Thymus (tissue), 11 donors: ENCODE data around the gene NOTUM. TPM values are rescaled to one million over a fixed set of nuclear protein-coding genes. Genes with fewer than 3 reads are reported as not detected.

Experiments
- DNase-seq, 9 donors: peaks; one replicate each; pipeline ENCODE4 v3.0.0-alpha.2; 2013; ENCODE audit warnings: low spot score in 9 of 9, low read depth in 6 of 9, missing footprints in 1 of 9
- H3K27ac ChIP-seq, 2 donors: one replicate each; pipeline ENCODE4 v1.5.1; 2013; ENCODE audit warnings: control low read depth in 1 of 2, low read depth in 1 of 2, low read length in 1 of 2, mild to moderate bottlenecking in 1 of 2, moderate library complexity in 1 of 2
- H3K27me3 ChIP-seq, 2 donors: one replicate each; pipeline ENCODE4 v1.5.1; 2013; ENCODE audit warnings: low read length in 1 of 2; ENCODE audit not compliant: control insufficient read depth in 2 of 2, insufficient read depth in 1 of 2
- H3K36me3 ChIP-seq, 2 donors: one replicate each; pipeline ENCODE4 v1.5.1; 2013; ENCODE audit warnings: low read length in 1 of 2, mild to moderate bottlenecking in 1 of 2, moderate library complexity in 1 of 2; ENCODE audit not compliant: control insufficient read depth in 2 of 2, insufficient read depth in 2 of 2
- H3K4me1 ChIP-seq, 2 donors: one replicate each; pipeline ENCODE4 v1.5.1; 2013; ENCODE audit warnings: low read length in 2 of 2; ENCODE audit not compliant: control insufficient read depth in 2 of 2, insufficient read depth in 2 of 2
- H3K4me3 ChIP-seq, 2 donors: one replicate each; pipeline ENCODE4 v1.5.1; 2013; ENCODE audit warnings: low read length in 2 of 2, control low read depth in 1 of 2, mild to moderate bottlenecking in 1 of 2
- H3K9me3 ChIP-seq, 2 donors: one replicate each; pipeline ENCODE4 v1.5.1; 2013; ENCODE audit warnings: low read length in 1 of 2, mild to moderate bottlenecking in 1 of 2; ENCODE audit not compliant: control insufficient read depth in 2 of 2, insufficient read depth in 1 of 2
- WGBS: extraction: QIAGEN DNeasy Blood & Tissue Kit; methylation state at CpG from one replicate; pipeline ENCODE4 v1.1.7; 2013; 5-methylcytosine and 5-hydroxymethylcytosine counted together
- polyA plus RNA-seq: library from polyadenylated mRNA; stranded (reverse); fragments of 200-250 nt; gene quantifications from one replicate; pipeline ENCODE4 v1.2.3, GENCODE V29; 2013
- total RNA-seq: library from RNA; stranded (reverse); fragments of 120-200 nt; gene quantifications from one replicate; pipeline ENCODE4 v1.2.4, GENCODE V29; 2013
- donor health status: healthy.

The NOTUM gene
- total and polyA plus RNA-seq, 2 donors: 0.25 to 0.66 TPM

GRCh38 chr17:81980707-81981343, 19.8 kb upstream of the NOTUM start:
- Histone ChIP-seq H3K9me3 (peaks cover 1 to 3% of the 10 kb centered on the region in 2 donors), H3K27ac (no peak overlapping the region), H3K36me3 (peaks cover 21 to 39% of the 10 kb centered on the region in 2 donors), H3K4me1 (peaks cover 11 to 34% of the 10 kb centered on the region in 2 donors), H3K27me3 (peaks cover 4 to 6% of the 10 kb centered on the region in 2 donors), H3K4me3 (no peak overlapping the region)
- WGBS: 28% methylated on average over 9 of the region's 9 CpGs
- DNase-seq: no peak

- Histone ChIP-seq H3K4me3 (no peak overlapping the region), H3K27me3 (peaks cover 5 to 13% of the 10 kb centered on the region in 2 donors), H3K36me3 (peaks cover 14 to 32% of the 10 kb centered on the region in 2 donors), H3K9me3 (peaks cover 1 to 3% of the 10 kb centered on the region in 2 donors), H3K27ac (no peak overlapping the region), H3K4me1 (peaks cover 11 to 34% of the 10 kb centered on the region in 2 donors)
- 97% methylated on average over 4 of the region's 4 CpGs for WGBS
- DNase-seq: no peak
Measured at GRCh38 chr17:81980122-81980521, 19.1 kb upstream of the NOTUM start.

- no peak for DNase-seq
- Histone ChIP-seq H3K27me3 (peaks cover 5 to 15% of the 10 kb centered on the region in 2 donors), H3K4me3 (no peak overlapping the region), H3K36me3 (peaks cover 2 to 18% of the 10 kb centered on the region in 2 donors), H3K27ac (no peak overlapping the region), H3K9me3 (peaks cover 0 to 9% of the 10 kb centered on the region in 2 donors), H3K4me1 (peaks cover 11 to 34% of the 10 kb centered on the region in 2 donors)
- WGBS: 96% methylated on average over 27 of the region's 27 CpGs
Measured at GRCh38 chr17:81978524-81979298, 17.7 kb upstream of the NOTUM start.

GRCh38 chr17:81977211-81977808, 16.3 kb upstream of the NOTUM start, which contains the start of gene ASPSCR1:
ASPSCR1 (plus strand) TSS chr17:81977629; CDS start chr17:81977647, 18 bp downstream.
- peak; percentile 70 to 94 (median 88) for DNase-seq
- Histone ChIP-seq H3K27ac (peak within 1 kb of the TSS in 1 of 2 donors; percentile 94), H3K36me3 (peaks cover 0 to 8% of the 10 kb centered on the region in 2 donors), H3K4me3 (peak within 1 kb of the TSS; percentile 77 to 92), H3K27me3 (peaks cover 5 to 15% of the 10 kb centered on the region in 2 donors), H3K4me1 (peaks cover 11 to 34% of the 10 kb centered on the region in 2 donors), H3K9me3 (peaks cover 0 to 21% of the 10 kb centered on the region in 2 donors)
- WGBS: under 1% methylated on average over 76 of the region's 76 CpGs

- Histone ChIP-seq H3K4me1 (peaks cover 11 to 34% of the 10 kb centered on the region in 2 donors), H3K9me3 (peaks cover 0 to 21% of the 10 kb centered on the region in 2 donors), H3K4me3 (peak overlapping the region; percentile 69 to 92), H3K36me3 (peaks cover 0 to 6% of the 10 kb centered on the region in 2 donors), H3K27ac (peak overlapping the region in 1 of 2 donors; percentile 81), H3K27me3 (peaks cover 5 to 17% of the 10 kb centered on the region in 2 donors)
- WGBS: 28% methylated on average over 30 of the region's 30 CpGs
- DNase-seq: no peak
Measured at GRCh38 chr17:81976332-81977210, 15.6 kb upstream of the NOTUM start.

- Histone ChIP-seq H3K4me3 (no peak overlapping the region), H3K9me3 (peaks cover 0 to 21% of the 10 kb centered on the region in 2 donors), H3K36me3 (no peaks in the 10 kb centered on the region), H3K4me1 (peaks cover 11 to 28% of the 10 kb centered on the region in 2 donors), H3K27me3 (peaks cover 5 to 15% of the 10 kb centered on the region in 2 donors), H3K27ac (no peak overlapping the region)
- DNase-seq: no peak
Measured at GRCh38 chr17:81973432-81973831, 12.4 kb upstream of the NOTUM start.

- 92% methylated on average over 12 of the region's 12 CpGs for WGBS
- Histone ChIP-seq H3K4me1 (peaks cover 23 to 40% of the 10 kb centered on the region in 2 donors), H3K9me3 (peaks cover 0 to 16% of the 10 kb centered on the region in 2 donors), H3K4me3 (no peak overlapping the region), H3K27ac (no peak overlapping the region), H3K36me3 (no peaks in the 10 kb centered on the region), H3K27me3 (peaks cover 7 to 36% of the 10 kb centered on the region in 2 donors)
- DNase-seq: no peak
Measured at GRCh38 chr17:81968850-81969812, 8.1 kb upstream of the NOTUM start.

GRCh38 chr17:81968396-81968745, 7.4 kb upstream of the NOTUM start:
- H3K27me3 ChIP-seq: peaks cover 13 to 44% of the 10 kb centered on the region in 2 donors
- no peak for DNase-seq
- peak overlapping the region in 1 of 2 donors; percentile 33 for H3K27ac ChIP-seq
- H3K4me3 ChIP-seq: no peak overlapping the region
- H3K4me1 ChIP-seq: peaks cover 23 to 40% of the 10 kb centered on the region in 2 donors
- no peaks in the 10 kb centered on the region for H3K36me3 ChIP-seq
- 83% methylated on average over 7 of the region's 7 CpGs for WGBS
- H3K9me3 ChIP-seq: peaks cover 0 to 9% of the 10 kb centered on the region in 2 donors
